Glomerular visceral epithelial cell (primary cell): ENCODE results near the gene ASPSCR1.
A peak's percentile ranks its signal among the peaks of the same experiment; 100 is the strongest.

Source experiments
- DNase-seq: peaks from one replicate; pipeline ENCODE4 v3.0.0-alpha.2; 2016; ENCODE audit errors: extremely low spot score

The ASPSCR1 gene

GRCh38 chr17:81960130-81960958, 17.1 kb upstream of the ASPSCR1 start:
- no peak for DNase-seq

- peak; percentile 56 for DNase-seq
Observed at GRCh38 chr17:81961087-81961511, 16.3 kb upstream of the ASPSCR1 start, which contains the start of gene NOTUM. NOTUM (minus strand) TSS chr17:81961187; CDS start chr17:81960909, 278 bp downstream.

- DNase-seq, result no peak
Observed at GRCh38 chr17:81961521-81962498, 15.6 kb upstream of the ASPSCR1 start.

- peak; percentile 64 for DNase-seq
Observed at GRCh38 chr17:81962499-81963441, 14.7 kb upstream of the ASPSCR1 start.

GRCh38 chr17:81964081-81964849, 13.2 kb upstream of the ASPSCR1 start:
- no peak for DNase-seq

GRCh38 chr17:81966343-81967243, 10.8 kb upstream of the ASPSCR1 start:
- DNase-seq, result no peak

- no peak for DNase-seq
Observed at GRCh38 chr17:81967244-81967532, 10.2 kb upstream of the ASPSCR1 start.

GRCh38 chr17:81967533-81968395, 9.7 kb upstream of the ASPSCR1 start:
- peak; percentile 59 for DNase-seq

- no peak for DNase-seq
Observed at GRCh38 chr17:81968396-81968745, 9.1 kb upstream of the ASPSCR1 start.

GRCh38 chr17:81968850-81969812, 8.3 kb upstream of the ASPSCR1 start:
- DNase-seq, result no peak

- DNase-seq, result no peak
Observed at GRCh38 chr17:81973432-81973831, 4.0 kb upstream of the ASPSCR1 start.

GRCh38 chr17:81976332-81977210, 858 bp upstream of the ASPSCR1 start:
- peak; percentile 57 for DNase-seq

- DNase-seq, result no peak
Observed at GRCh38 chr17:81978524-81979298, 1.3 kb downstream of the ASPSCR1 start.

GRCh38 chr17:81980122-81980521, 2.7 kb downstream of the ASPSCR1 start:
- DNase-seq, result no peak

GRCh38 chr17:81980707-81981343, 3.4 kb downstream of the ASPSCR1 start:
- DNase-seq, result peak; percentile 57
